HG02642 (cell line): ENCODE data around the gene CPT1C.

Source experiments
- ATAC-seq: cut with Tn5 transposase; IDR thresholded peaks from one replicate; pipeline ENCODE4 v1.9.1; 2021; ENCODE audit warnings: mild to moderate bottlenecking; ENCODE audit not compliant: unreplicated experiment, poor library complexity

CPT1C gene

GRCh38 chr19:49679771-49680413 is 11.0 kb upstream of the CPT1C start:
- ATAC-seq = no peak

- no peak for ATAC-seq
Measured at GRCh38 chr19:49680421-49681351, 10.2 kb upstream of the CPT1C start.

- no peak for ATAC-seq
Measured at GRCh38 chr19:49681830-49682229, 9.1 kb upstream of the CPT1C start.

- no peak for ATAC-seq
Measured at GRCh38 chr19:49682274-49682673, 8.6 kb upstream of the CPT1C start.

GRCh38 chr19:49683814-49684250 is 7.1 kb upstream of the CPT1C start:
- no peak for ATAC-seq

- no peak for ATAC-seq
Measured at GRCh38 chr19:49684251-49684982, 6.5 kb upstream of the CPT1C start.

GRCh38 chr19:49684983-49685553 is 5.8 kb upstream of the CPT1C start:
- ATAC-seq = no peak

- no peak for ATAC-seq
Measured at GRCh38 chr19:49685845-49686332, 5.0 kb upstream of the CPT1C start.

GRCh38 chr19:49686503-49687088 is 4.3 kb upstream of the CPT1C start:
- ATAC-seq = no peak

- no peak for ATAC-seq
Measured at GRCh38 chr19:49687150-49687549, 3.8 kb upstream of the CPT1C start.

GRCh38 chr19:49687566-49688316 is 3.2 kb upstream of the CPT1C start:
- ATAC-seq = no peak

- no peak for ATAC-seq
Measured at GRCh38 chr19:49688531-49689132, 2.3 kb upstream of the CPT1C start.

- ATAC-seq = no peak
Measured at GRCh38 chr19:49689133-49690078, 1.5 kb upstream of the CPT1C start, which contains the start of gene ADM5. TSS of gene ADM5 (plus strand) at chr19:49689594. CDS start at chr19:49689838, 244 bp downstream.

- no peak for ATAC-seq
Measured at GRCh38 chr19:49690079-49690655, 749 bp upstream of the CPT1C start.

- no peak for ATAC-seq
Measured at GRCh38 chr19:49691243-49692146, 579 bp downstream of the CPT1C start.

- no peak for ATAC-seq
Measured at GRCh38 chr19:49692147-49692506, 1.2 kb downstream of the CPT1C start.
